ENCODE results near the gene DPP10.
"Not testable (repeated sequence)": the region's sequence is repeated elsewhere in the genome, so short reads cannot be mapped to it uniquely, and the experiment has no call there.

DPP10 gene

DNA sequence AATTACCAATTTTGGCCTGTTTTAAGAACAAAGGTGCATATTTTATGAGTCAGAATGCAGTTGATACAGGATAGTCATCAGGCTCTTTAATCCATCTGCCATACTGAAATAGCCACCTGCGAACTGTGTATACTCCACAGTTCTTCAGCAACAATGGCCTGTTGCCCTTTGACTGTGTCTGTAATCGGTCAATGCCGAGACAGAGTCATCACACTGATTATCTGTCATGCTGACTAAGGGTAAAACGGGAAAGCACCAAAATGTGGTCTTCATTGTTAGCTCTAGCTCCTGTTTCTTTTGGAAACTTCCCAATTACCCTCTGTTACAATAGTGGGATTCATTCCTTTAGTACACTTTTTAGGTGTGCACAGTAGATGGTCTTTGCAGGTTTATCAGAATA is 871.7 kb downstream of the DPP10 start:
- DNase-seq: no peak
- intact Hi-C loops (cut with DNase I): no loop called here

DNA sequence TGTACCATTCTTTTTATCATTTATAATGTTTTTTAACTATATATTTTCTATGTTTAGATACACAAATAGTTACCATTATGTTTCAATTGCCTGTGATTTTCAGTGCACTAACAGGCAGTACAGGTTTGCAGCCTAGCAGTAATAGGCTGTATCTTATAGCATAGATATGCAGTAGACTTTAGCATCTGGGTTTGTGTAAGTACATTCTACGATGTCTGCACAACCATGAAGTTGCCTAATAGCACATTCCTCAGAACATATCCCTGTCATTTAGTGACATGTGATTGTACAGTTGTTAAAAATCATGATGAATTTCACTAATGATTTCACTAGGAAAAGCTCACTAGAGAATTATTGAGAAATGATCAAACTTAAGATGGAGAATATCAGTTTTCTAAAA is 884.6 kb downstream of the DPP10 start:
- no peak for DNase-seq
- intact Hi-C loops (cut with DNase I): no loop called here

DNA sequence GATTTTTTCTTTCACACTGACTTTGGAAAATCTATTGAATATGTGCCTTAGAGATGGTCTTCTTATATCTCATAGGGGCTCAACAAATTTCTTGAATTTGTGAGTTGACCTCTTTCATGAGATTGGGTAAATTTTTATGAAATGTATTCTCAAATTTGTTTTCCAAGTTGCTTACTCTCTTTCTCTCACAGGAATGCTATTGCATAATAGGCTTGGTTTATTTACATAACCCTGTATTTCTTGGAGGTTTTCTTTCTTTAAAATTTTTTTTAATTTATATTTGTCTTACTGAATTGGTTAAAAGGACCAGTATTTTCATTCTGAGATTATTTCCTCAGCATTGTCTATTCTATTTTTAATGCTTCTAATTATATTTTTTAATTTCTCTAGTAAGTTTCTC is 917.1 kb downstream of the DPP10 start:
- intact Hi-C loops (cut with DNase I): no loop called here
- no peak for DNase-seq

GRCh38 chr2:115364093-115364492 is 921.7 kb downstream of the DPP10 start:
- intact Hi-C loops (cut with DNase I): no loop called here
- no peak for DNase-seq

GRCh38 chr2:115369400-115369799 is 927.0 kb downstream of the DPP10 start:
- DNase-seq: no peak
- intact Hi-C loops (cut with DNase I): no loop called here

DNA sequence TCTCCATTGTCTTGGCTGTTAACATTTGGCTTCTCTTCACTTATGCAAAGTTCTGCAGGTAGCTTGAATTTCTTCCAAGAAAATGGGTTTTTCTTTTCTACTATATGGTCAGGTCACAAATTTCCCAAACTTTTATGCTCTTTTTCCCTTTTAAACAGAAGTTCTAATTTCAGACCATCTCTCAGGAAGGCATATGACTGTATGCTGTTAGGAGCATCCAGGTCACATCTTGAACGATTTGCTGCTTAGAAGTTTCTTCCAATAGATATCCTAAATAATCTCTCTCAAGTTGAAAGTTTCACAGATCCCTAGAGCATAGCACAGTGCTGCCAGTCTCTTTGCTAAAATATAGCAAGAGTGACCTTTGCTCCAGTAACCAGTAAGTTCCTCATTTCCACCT is 932.5 kb downstream of the DPP10 start:
- no peak for DNase-seq
- intact Hi-C loops (cut with DNase I): no loop called here

- no peak for DNase-seq
- intact Hi-C loops (cut with DNase I): no loop called here
Measured at GRCh38 chr2:115384399-115384798, 942.0 kb downstream of the DPP10 start.

DNA sequence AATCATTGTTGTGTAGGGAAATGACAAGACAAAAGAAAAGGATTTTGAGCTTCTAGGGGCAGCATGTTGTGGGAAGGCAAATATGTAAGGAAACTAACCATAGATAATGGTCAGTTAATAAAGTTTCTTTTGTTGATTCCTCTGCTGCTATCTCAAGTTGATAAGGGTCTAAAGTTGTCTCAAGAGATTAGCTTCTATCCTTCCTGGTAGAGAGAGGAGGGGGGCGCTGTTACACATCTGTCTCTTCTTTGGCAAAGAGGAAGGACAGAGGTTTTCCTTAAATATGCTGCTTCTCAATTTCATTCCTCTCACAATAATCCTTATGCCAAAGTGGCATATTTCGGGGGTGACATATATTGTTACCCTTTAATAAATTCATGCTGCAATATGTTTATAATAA is 944.0 kb downstream of the DPP10 start:
- intact Hi-C loops (cut with DNase I): no loop called here
- no peak for DNase-seq

GRCh38 chr2:115389024-115389423 is 946.6 kb downstream of the DPP10 start:
- no peak for DNase-seq
- intact Hi-C loops (cut with DNase I): no loop called here

- DNase-seq: no peak
Measured at GRCh38 chr2:115389898-115390565, 947.6 kb downstream of the DPP10 start.

GRCh38 chr2:115396579-115396978 is 954.1 kb downstream of the DPP10 start:
- no peak for DNase-seq
- intact Hi-C loops (cut with DNase I): no loop called here

More at GRCh38 chr2:115389898-115390565, 947.6 kb downstream of the DPP10 start:
- intact Hi-C loops (cut with DNase I): no loop called here

DNA sequence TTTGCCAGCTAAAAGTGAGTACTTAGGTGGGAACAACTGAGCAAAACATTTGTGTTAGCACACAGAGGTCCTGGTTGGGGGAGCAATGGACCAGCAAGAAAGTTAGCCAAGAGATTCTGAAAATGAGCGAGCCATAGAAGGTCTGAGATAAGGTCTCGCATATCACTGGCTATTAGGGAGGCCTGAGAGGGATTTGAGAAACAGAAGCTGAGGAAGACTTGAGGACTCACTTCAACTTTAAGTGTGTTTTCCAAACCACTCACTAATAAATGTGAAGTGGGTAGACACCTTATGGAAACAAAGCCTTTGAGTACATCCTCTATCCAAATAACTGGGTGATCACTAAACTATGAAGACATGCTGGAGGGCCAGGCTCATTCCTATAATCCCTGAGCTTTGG is 958.5 kb downstream of the DPP10 start:
- intact Hi-C loops (cut with DNase I): no loop called here
- DNase-seq: no peak

DNA sequence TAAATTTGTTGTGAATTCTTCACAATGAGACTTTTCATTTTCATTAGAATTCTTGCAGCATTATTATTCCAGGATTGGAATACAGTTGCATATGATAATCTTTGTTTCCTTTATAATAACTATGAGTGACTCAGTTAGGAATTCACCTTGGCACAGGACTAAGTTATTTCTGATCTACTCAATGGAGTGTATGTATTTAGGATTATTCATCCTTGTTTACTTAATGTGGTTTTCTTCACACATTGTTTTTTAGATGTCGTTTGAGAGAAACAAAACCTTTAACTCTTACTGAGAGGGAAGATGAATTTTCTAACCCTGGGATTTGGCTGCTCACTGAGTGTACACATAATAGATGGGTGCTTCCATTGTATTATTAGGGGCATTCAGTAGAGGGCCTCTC is 970.1 kb downstream of the DPP10 start:
- intact Hi-C loops (cut with DNase I): no loop called here
- DNase-seq: no peak

DNA sequence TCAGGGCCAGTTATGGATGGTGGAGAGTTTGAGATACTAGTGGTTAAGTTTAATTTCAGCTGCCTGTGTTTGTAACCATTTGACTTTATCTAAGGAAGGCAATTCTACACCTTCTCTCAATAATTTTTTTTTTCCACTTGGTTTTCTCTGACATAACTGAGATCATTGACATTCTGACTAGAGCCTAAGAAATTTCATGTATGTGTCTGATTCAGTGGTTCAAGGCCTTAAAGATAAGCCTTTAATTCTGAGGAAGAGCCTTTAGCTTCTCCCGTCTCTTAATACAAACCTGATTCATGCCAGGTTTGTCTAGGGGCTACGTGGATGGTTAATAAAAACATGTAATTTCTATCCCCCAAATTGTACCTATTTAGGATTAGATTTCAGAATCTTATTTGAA is 971.4 kb downstream of the DPP10 start:
- no peak for DNase-seq
- intact Hi-C loops (cut with DNase I): no loop called here

GRCh38 chr2:115414466-115414865 is 972.0 kb downstream of the DPP10 start:
- DNase-seq: no peak
- intact Hi-C loops (cut with DNase I): no loop called here

- no peak for DNase-seq
- intact Hi-C loops (cut with DNase I): no loop called here
Measured at GRCh38 chr2:115422004-115422634, 979.7 kb downstream of the DPP10 start.

GRCh38 chr2:115427436-115427835 is 985.0 kb downstream of the DPP10 start:
- intact Hi-C loops (cut with DNase I): no loop called here
- DNase-seq: no peak

- intact Hi-C loops (cut with DNase I); DNase-seq: not testable (repeated sequence)
Measured at GRCh38 chr2:115440746-115441145, 998.3 kb downstream of the DPP10 start.

GRCh38 chr2:115443539-115444185 is 1001.2 kb downstream of the DPP10 start:
- no peak for DNase-seq

GRCh38 chr2:115460008-115460407 is 1017.6 kb downstream of the DPP10 start:
- intact Hi-C loops (cut with DNase I): no loop called here
- no peak for DNase-seq

More at GRCh38 chr2:115443539-115444185, 1001.2 kb downstream of the DPP10 start:
- intact Hi-C loops (cut with DNase I): no loop called here

DNA sequence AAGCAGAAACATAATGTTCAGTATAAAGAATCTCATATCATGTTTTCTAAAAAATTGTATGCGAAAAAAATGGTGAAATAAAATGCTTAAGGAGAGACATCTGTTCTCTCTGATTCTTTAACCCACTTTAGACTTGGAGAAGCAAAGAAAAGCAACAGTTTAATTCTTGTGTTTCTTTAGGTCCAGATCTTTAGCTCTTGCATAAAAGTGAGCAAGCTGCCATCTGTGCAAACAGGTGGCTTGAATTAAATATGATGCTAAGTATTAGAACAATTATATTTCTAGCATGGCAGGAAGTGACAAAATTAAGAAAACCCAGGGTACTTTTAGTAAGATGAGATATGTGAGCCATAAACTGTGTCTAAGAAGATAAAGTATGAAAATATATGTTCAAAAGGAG is 1038.3 kb downstream of the DPP10 start:
- DNase-seq: no peak

GRCh38 chr2:115481842-115482241 is 1039.4 kb downstream of the DPP10 start:
- DNase-seq: no peak
- intact Hi-C loops (cut with DNase I): no loop called here

More for the DNA sequence above, 1038.3 kb downstream of the DPP10 start:
- intact Hi-C loops (cut with DNase I): no loop called here
